Kidney epithelial cell (primary cell): ENCODE data around the gene C16orf95. TPM values are rescaled to one million over a fixed set of nuclear protein-coding genes. Genes with fewer than 3 reads are reported as not detected.

Experiments
- DNase-seq: peaks from one replicate; pipeline ENCODE4 v3.0.0-alpha.2; 2010; ENCODE audit warnings: low read depth
- H3K27me3 ChIP-seq: 2 replicates; pipeline ENCODE4 v1.6.0; 2011; ENCODE audit warnings: low read length; ENCODE audit not compliant: control insufficient read depth, insufficient read depth
- H3K36me3 ChIP-seq: 2 replicates; pipeline ENCODE4 v1.5.1; 2011; ENCODE audit warnings: low read length; ENCODE audit not compliant: control insufficient read depth, insufficient read depth
- H3K4me3 ChIP-seq: 2 replicates; pipeline ENCODE4 v1.5.1; 2011; ENCODE audit warnings: low read depth, mild to moderate bottlenecking, control low read depth, low read length
- total RNA-seq: library from RNA; depleted of rRNA; stranded (reverse); fragments of >200 nt; gene quantifications from 2 replicates; pipeline ENCODE4 v1.2.3, GENCODE V29; 2015
- TF ChIP-seq, protein P1 (sequence below): IDR thresholded peaks from 2 replicates; pipeline ENCODE4 v1.5.1; 2011; ENCODE audit warnings: mild to moderate bottlenecking, moderate library complexity, low read length, control low read depth, inconsistent platforms; ENCODE audit not compliant: insufficient read depth, poor library complexity, severe bottlenecking

The C16orf95 gene
- total RNA-seq, 1 donor from 2014 or later = 1.7 TPM

DNA sequence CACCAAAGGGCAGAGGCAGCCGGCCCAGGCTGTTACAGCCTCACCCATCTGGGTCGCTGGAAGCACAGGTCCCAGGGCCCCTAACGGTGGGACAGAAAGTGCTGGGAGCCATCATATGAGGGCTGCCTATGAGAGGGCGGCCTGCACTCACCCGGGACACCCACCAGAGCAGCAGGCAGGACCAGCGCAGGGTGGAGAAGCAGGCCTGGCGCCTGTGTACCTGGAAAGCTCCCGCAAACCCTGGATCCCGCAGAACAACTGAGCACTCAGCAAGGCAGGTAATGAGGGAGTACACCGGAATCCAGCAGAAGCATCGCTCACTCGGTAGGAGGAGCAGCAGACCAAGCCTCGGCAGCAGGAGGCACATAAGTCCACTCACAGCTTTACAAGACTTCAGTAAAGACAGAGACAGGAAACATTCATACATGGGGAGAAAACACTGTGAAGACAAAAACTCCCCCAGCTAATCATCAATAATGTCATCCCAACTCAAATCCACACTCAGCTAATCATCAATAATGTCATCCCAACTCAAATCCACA lies 31.5 kb upstream of the C16orf95 start:
- H3K4me3 ChIP-seq = no peak overlapping the region
- H3K36me3 ChIP-seq = no peaks in the 10 kb centered on the region
- DNase-seq = no peak
- TF ChIP-seq, protein P1, sequence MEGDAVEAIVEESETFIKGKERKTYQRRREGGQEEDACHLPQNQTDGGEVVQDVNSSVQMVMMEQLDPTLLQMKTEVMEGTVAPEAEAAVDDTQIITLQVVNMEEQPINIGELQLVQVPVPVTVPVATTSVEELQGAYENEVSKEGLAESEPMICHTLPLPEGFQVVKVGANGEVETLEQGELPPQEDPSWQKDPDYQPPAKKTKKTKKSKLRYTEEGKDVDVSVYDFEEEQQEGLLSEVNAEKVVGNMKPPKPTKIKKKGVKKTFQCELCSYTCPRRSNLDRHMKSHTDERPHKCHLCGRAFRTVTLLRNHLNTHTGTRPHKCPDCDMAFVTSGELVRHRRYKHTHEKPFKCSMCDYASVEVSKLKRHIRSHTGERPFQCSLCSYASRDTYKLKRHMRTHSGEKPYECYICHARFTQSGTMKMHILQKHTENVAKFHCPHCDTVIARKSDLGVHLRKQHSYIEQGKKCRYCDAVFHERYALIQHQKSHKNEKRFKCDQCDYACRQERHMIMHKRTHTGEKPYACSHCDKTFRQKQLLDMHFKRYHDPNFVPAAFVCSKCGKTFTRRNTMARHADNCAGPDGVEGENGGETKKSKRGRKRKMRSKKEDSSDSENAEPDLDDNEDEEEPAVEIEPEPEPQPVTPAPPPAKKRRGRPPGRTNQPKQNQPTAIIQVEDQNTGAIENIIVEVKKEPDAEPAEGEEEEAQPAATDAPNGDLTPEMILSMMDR = no peak
- no peaks in the 10 kb centered on the region for H3K27me3 ChIP-seq

DNA sequence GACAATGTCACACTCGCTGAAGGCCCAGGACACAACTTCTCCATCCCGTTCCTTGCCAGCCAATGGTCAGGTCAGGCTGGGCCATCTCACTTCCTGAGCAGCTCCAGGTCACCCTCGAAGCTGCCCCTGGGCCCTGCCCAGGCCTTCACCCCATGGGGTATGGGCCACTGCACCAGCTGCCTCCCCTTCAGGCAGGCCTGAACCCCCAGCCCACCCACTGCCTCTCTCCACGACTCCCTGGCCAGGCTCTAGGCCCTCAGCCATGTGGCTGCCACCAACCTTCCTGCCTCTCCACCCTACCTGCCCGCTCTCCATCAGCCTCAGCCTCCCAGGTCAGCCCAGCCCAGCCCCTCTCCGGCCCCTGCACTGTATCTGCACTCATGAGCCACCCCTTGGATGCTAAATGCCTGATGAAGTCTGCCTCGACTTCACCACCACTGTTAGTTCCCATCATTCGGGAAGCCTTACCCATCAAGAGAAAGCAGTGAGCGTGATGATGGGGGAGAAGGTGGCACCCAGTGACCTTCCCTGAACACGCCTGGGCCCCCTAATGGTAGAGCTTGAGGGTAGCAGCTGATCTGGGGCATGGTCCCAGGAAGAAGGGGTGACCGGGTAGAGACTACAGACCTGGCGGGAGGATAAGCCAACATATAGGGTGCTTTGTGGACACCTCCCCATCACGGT lies 30.9 kb upstream of the C16orf95 start:
- TF ChIP-seq, protein P1 = no peak
- no peak for DNase-seq
- H3K36me3 ChIP-seq = no peaks in the 10 kb centered on the region
- no peak overlapping the region for H3K4me3 ChIP-seq
- no peaks in the 10 kb centered on the region for H3K27me3 ChIP-seq

DNA sequence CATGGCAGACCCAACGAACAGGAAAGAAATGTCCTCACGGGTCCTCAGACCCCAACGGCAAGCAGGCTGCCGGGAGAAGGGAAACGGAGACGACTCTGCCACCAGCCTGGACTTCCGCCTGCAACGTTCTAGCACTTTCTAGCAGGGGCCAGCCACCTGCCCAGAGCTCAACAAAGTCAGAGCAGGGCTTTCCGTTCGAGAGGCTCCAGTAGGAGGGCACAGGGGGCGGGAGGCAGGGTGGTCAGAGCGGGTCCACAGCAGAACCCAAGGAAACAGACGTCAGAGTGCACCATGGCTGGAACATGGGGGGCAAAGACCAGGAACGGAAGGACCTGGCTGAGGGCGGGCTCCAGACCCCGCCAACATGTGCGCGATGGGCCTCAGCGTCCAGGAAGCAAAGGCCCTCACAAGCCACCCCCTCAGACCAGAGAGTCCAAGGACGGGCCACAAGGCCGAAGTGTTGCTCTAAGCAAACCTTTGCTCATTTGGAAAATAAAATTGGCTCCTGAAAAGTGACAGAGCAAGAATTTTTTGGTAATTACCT lies 29.4 kb upstream of the C16orf95 start:
- TF ChIP-seq, protein P1 = no peak
- Histone ChIP-seq H3K4me3 (no peak overlapping the region), H3K36me3 (no peaks in the 10 kb centered on the region), H3K27me3 (no peaks in the 10 kb centered on the region)
- no peak for DNase-seq

DNA sequence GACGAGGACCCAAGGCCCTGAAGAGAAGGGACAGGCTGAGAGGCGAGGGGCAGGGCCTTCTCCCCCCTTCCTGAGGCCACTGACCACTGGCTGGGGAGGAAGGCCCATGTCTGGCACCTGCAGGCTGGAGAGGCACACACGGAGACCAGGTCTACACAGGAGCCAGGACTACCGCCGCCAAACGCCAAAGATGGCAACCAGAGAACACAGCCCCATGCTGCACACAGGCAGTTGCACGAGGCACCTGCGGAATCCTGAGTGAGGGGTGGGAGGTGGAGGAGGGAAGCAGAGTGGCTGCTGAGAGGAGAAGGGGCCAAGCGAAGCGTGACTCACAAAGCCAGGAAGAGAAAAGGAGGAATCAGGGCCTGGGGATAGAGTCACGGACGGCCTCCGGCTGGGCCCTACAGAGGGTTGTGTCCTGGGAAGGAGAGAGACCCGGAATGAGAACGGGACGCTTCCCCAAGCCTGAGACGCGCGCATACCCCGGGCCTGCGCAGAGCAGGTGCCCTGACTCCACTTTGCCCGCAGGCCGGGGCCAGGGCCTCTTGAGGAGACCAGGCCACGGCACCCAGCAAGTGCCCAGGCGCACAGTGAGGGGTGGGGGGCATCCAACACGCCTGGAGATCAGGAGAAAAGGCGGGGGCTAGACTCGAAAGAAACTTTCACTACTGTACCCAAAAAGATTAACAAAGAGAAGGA lies 28.7 kb upstream of the C16orf95 start:
- H3K36me3 ChIP-seq = no peaks in the 10 kb centered on the region
- TF ChIP-seq, protein P1 = no peak
- no peaks in the 10 kb centered on the region for H3K27me3 ChIP-seq
- H3K4me3 ChIP-seq = no peak overlapping the region
- DNase-seq = no peak

DNA sequence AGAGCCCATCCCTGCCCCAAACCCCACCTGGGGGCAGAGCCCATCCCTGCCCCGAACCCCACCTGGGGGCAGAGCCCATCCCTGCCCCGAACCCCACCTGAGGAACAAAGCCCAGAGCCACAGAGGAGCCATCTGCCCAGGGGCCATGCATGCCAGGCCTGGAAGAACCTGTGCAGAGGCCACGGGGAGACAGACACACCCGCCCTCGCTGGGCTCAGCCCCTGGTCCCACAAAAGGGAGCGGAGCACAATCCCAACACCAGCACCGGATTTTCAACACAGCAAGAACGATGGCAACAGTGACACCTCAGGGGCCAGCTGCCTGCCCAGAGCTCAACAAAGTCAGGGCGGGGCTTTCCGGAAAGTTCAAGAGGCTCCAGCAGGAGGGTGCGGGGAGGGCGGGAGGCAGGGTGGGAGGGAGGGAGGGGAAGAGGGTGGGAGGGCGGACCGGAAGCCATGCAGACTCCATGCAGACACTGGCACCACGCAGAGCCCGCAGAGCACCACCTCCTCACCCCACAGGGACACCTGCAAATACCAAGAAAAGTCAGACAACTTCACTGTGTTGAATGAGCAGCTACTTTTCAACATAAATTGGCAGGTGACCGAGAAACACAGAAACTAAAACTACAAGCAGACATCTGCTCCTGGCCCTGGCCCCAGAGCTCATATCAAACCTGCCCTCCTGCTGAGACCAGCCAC lies 27.9 kb upstream of the C16orf95 start:
- no peak for DNase-seq
- Histone ChIP-seq H3K4me3 (no peak overlapping the region), H3K36me3 (no peaks in the 10 kb centered on the region), H3K27me3 (no peaks in the 10 kb centered on the region)
- TF ChIP-seq, protein P1 = no peak
